Measurements from ENCODE around the gene EEFSEC.

GRCh38 chr3:128182656-128183055 lies 29.4 kb downstream of the EEFSEC start:
- TF ChIP-seq CTCF (conservative IDR thresholded peaks at IDR 0.05) (no peak), EZH2 (IDR thresholded peaks at IDR 0.05; ENCODE audit: low read depth) (no peak)
